ENCODE results near the gene MFSD2A.

DNA sequence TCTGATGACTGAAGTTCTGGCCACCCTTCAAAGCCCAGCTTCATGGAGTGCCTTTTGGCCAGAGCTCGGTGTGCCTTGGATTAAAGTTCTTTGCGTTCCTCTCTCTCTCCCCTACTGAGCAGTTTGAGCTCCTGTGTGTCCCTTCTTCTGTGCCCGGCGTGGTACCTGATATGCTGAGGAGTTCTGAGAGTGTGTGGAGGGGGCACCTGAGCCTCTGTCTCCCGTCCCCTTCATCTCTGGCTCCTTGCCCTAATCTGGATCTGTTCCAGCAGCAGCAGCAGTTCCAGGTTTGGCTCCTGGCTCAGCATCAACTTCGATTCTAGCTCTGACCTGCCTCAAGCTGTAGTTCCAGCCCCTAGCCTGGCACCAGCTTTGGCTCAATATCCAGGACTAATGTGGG, 28.1 kb upstream of the MFSD2A start:
- TF ChIP-seq ZNF565 (CRISPR knock-in tag; conservative IDR thresholded peaks at IDR 0.05; ENCODE audit: low read depth) = no peak
- TF ChIP-seq, protein P1, sequence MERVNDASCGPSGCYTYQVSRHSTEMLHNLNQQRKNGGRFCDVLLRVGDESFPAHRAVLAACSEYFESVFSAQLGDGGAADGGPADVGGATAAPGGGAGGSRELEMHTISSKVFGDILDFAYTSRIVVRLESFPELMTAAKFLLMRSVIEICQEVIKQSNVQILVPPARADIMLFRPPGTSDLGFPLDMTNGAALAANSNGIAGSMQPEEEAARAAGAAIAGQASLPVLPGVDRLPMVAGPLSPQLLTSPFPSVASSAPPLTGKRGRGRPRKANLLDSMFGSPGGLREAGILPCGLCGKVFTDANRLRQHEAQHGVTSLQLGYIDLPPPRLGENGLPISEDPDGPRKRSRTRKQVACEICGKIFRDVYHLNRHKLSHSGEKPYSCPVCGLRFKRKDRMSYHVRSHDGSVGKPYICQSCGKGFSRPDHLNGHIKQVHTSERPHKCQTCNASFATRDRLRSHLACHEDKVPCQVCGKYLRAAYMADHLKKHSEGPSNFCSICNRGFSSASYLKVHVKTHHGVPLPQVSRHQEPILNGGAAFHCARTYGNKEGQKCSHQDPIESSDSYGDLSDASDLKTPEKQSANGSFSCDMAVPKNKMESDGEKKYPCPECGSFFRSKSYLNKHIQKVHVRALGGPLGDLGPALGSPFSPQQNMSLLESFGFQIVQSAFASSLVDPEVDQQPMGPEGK (CRISPR knock-in tag; IDR thresholded peaks at IDR 0.05; ENCODE audit: borderline replicate concordance) = no peak
- TF ChIP-seq ARNTL (CRISPR knock-in tag; IDR thresholded peaks at IDR 0.05; ENCODE audit: borderline replicate concordance, low read depth) = no peak
- TF ChIP-seq ISL1 (CRISPR knock-in tag; IDR thresholded peaks at IDR 0.05) = no peak
